HepG2 (cell line): ENCODE results near the gene MRPL57. TPM values are rescaled to one million over a fixed set of nuclear protein-coding genes. Genes with fewer than 3 reads are reported as not detected.

Experiments
- EEA1 ChIP-seq: sonication (generic); formaldehyde crosslinking; IDR thresholded peaks from 2 replicates; pipeline ENCODE4 v1.5.1; 2020; ENCODE audit warnings: mild to moderate bottlenecking, missing genetic modification reagents, borderline replicate concordance
- GATAD2A ChIP-seq: IDR thresholded peaks from 2 replicates; pipeline ENCODE4 v1.6.1; 2016
- HOXD1 ChIP-seq: sonication (generic); formaldehyde crosslinking; IDR thresholded peaks from 2 replicates; pipeline ENCODE4 v1.5.0; 2020; ENCODE audit warnings: missing genetic modification reagents
- KDM3A ChIP-seq: IDR thresholded peaks from 2 replicates; pipeline ENCODE4 v1.6.1; 2018; ENCODE audit warnings: low read depth, missing compliant biosample characterization
- NFYC ChIP-seq: IDR thresholded peaks from 2 replicates; pipeline ENCODE4 v1.6.1; 2016; ENCODE audit warnings: missing genetic modification reagents, missing compliant biosample characterization
- POLR2A ChIP-seq, 2 experiments: IDR thresholded peaks; 2 replicates each; pipeline ENCODE4 v1.6.1; 2011; ENCODE audit warnings: low read depth in 2 of 2, low read length in 2 of 2, mild to moderate bottlenecking in 1 of 2, moderate library complexity in 1 of 2; ENCODE audit not compliant: insufficient read depth in 1 of 2
- RAD21 ChIP-seq: fragments of 450-650 bp; formaldehyde crosslinking; IDR thresholded peaks from 2 replicates; pipeline ENCODE4 v1.5.0; 2020; ENCODE audit warnings: mild to moderate bottlenecking
- SIN3B ChIP-seq: fragments of 150-350 bp; IDR thresholded peaks from 2 replicates; pipeline ENCODE4 v1.6.1; 2014; ENCODE audit warnings: low read length
- SMAD9 ChIP-seq: sonication (generic); formaldehyde crosslinking; IDR thresholded peaks from 2 replicates; pipeline ENCODE4 v1.5.1; 2020; ENCODE audit warnings: mild to moderate bottlenecking, missing genetic modification reagents
- TMF1 ChIP-seq: sonication (generic); formaldehyde crosslinking; IDR thresholded peaks from 2 replicates; pipeline ENCODE4 v1.8.1; 2022; ENCODE audit warnings: low read depth, missing genetic modification reagents
- YY1 ChIP-seq: IDR thresholded peaks from 2 replicates; pipeline ENCODE4 v1.6.1; 2011; ENCODE audit warnings: low read length, low read depth, moderate library complexity, mild to moderate bottlenecking; ENCODE audit not compliant: insufficient read depth, insufficient replicate concordance
- ZNF256 ChIP-seq: sonication (generic); formaldehyde crosslinking; conservative IDR thresholded peaks from 2 replicates; pipeline ENCODE4 v1.4.0; 2020; ENCODE audit warnings: missing genetic modification reagents
- ZNF501 ChIP-seq: sonication (generic); formaldehyde crosslinking; IDR thresholded peaks from 2 replicates; pipeline ENCODE4 v1.5.1; 2020; ENCODE audit warnings: mild to moderate bottlenecking, moderate library complexity, missing genetic modification reagents
- ZNF567 ChIP-seq: sonication (generic); formaldehyde crosslinking; IDR thresholded peaks from 2 replicates; pipeline ENCODE4 v1.8.1; 2023; ENCODE audit warnings: mild to moderate bottlenecking, missing genetic modification reagents, borderline replicate concordance
- ZNF724P ChIP-seq: sonication (generic); formaldehyde crosslinking; IDR thresholded peaks from 2 replicates; pipeline ENCODE4 v1.8.0; 2022; ENCODE audit warnings: missing genetic modification reagents, borderline replicate concordance
- ZNF737 ChIP-seq: sonication (generic); formaldehyde crosslinking; IDR thresholded peaks from 2 replicates; pipeline ENCODE4 v1.5.0; 2020; ENCODE audit warnings: missing genetic modification reagents, mild to moderate bottlenecking, borderline replicate concordance
- ZNF766 ChIP-seq: sonication (generic); formaldehyde crosslinking; IDR thresholded peaks from 2 replicates; pipeline ENCODE4 v1.5.0; 2020; ENCODE audit warnings: missing genetic modification reagents, borderline replicate concordance
- ZSCAN31 ChIP-seq: sonication (generic); formaldehyde crosslinking; IDR thresholded peaks from 2 replicates; pipeline ENCODE4 v1.5.0; 2020; ENCODE audit warnings: low read depth, mild to moderate bottlenecking, missing genetic modification reagents
- polyA plus RNA-seq, 8 experiments: library from polyadenylated mRNA; depleted of rRNA in 3 of 8; stranded (reverse) in 7 of 8; unstranded in 1 of 8; fragments of >200 nt; fragmentation: Illumina TruSeq in 4 of 8; extraction: Trizol in 4 of 8; gene quantifications; 2 replicates each; pipeline versions ENCODE4 v1.2.1 to v1.2.3, GENCODE V29; 2011 to 2016; ENCODE audit warnings: low read depth in 4 of 8, missing spikeins in 1 of 8, mixed read lengths in 1 of 8; ENCODE audit not compliant: insufficient read depth in 1 of 8
- total RNA-seq, 5 experiments: library from RNA; depleted of rRNA; stranded (reverse); fragments of >200 nt; fragmentation: Illumina TruSeq; extraction: Trizol; gene quantifications; 2 replicates each; pipeline ENCODE4 v1.2.3, GENCODE V29; 2016; ENCODE audit warnings: low read depth in 1 of 5
- TF ChIP-seq, protein P1 (sequence below): sonication (generic); formaldehyde crosslinking; IDR thresholded peaks from 2 replicates; pipeline ENCODE4 v1.5.1; 2020; ENCODE audit warnings: missing genetic modification reagents, mild to moderate bottlenecking, borderline replicate concordance
- TF ChIP-seq, protein P2 (sequence below): IDR thresholded peaks from 2 replicates; pipeline ENCODE4 v1.6.1; 2016
- TF ChIP-seq, protein P3 (sequence below): IDR thresholded peaks from 2 replicates; pipeline ENCODE4 v1.6.1; 2016
- TF ChIP-seq, protein P4 (sequence below): sonication (generic); formaldehyde crosslinking; IDR thresholded peaks from 2 replicates; pipeline ENCODE4 v1.4.0; 2020; ENCODE audit warnings: missing genetic modification reagents, low read depth, mild to moderate bottlenecking, borderline replicate concordance
- TF ChIP-seq, protein P5 (sequence below): sonication (generic); formaldehyde crosslinking; conservative IDR thresholded peaks from 2 replicates; pipeline ENCODE4 v1.4.0; 2020; ENCODE audit warnings: missing genetic modification reagents

Gene MRPL57
- total and polyA plus RNA-seq, 2 of the 13 experiments (the other 11 are each of a cell fraction or from before 2014, with no cell fraction given), result 19.5 to 35.2 TPM

DNA sequence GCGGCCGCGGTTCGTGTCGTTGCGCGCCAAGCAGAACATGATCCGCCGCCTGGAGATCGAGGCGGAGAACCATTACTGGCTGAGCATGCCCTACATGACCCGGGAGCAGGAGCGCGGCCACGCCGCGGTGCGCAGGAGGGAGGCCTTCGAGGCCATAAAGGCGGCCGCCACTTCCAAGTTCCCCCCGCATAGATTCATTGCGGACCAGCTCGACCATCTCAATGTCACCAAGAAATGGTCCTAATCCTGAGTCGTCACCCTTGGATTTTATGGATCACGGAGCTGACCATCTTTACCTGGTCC is 475 bp downstream of the MRPL57 start (continued):
- TF ChIP-seq, protein P1, sequence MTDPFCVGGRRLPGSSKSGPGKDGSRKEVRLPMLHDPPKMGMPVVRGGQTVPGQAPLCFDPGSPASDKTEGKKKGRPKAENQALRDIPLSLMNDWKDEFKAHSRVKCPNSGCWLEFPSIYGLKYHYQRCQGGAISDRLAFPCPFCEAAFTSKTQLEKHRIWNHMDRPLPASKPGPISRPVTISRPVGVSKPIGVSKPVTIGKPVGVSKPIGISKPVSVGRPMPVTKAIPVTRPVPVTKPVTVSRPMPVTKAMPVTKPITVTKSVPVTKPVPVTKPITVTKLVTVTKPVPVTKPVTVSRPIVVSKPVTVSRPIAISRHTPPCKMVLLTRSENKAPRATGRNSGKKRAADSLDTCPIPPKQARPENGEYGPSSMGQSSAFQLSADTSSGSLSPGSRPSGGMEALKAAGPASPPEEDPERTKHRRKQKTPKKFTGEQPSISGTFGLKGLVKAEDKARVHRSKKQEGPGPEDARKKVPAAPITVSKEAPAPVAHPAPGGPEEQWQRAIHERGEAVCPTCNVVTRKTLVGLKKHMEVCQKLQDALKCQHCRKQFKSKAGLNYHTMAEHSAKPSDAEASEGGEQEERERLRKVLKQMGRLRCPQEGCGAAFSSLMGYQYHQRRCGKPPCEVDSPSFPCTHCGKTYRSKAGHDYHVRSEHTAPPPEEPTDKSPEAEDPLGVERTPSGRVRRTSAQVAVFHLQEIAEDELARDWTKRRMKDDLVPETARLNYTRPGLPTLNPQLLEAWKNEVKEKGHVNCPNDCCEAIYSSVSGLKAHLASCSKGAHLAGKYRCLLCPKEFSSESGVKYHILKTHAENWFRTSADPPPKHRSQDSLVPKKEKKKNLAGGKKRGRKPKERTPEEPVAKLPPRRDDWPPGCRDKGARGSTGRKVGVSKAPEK (CRISPR knock-in tag), result peak; percentile 91
- no peak; the same call in 1 of the 2 replicates for TF ChIP-seq NFYC (CRISPR knock-in tag)
- TF ChIP-seq POLR2A (IDR thresholded peaks at IDR 0.05; ENCODE audit: insufficient read depth in 1 of 2, low read depth in 2 of 2, low read length in 2 of 2), result no peak
- TF ChIP-seq SMAD9 (CRISPR knock-in tag), result no peak
- TF ChIP-seq, protein P2, sequence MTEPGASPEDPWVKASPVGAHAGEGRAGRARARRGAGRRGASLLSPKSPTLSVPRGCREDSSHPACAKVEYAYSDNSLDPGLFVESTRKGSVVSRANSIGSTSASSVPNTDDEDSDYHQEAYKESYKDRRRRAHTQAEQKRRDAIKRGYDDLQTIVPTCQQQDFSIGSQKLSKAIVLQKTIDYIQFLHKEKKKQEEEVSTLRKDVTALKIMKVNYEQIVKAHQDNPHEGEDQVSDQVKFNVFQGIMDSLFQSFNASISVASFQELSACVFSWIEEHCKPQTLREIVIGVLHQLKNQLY, result no peak
- TF ChIP-seq ZNF724P (CRISPR knock-in tag), result no peak; the same call in 1 of the 2 replicates
- TF ChIP-seq YY1, result no peak
- no peak for TF ChIP-seq ZNF766 (CRISPR knock-in tag)
- peak; percentile 0; the same call in 1 of the 2 replicates for TF ChIP-seq ZSCAN31 (CRISPR knock-in tag)
- TF ChIP-seq GATAD2A (CRISPR knock-in tag), result no peak
- TF ChIP-seq, protein P3, sequence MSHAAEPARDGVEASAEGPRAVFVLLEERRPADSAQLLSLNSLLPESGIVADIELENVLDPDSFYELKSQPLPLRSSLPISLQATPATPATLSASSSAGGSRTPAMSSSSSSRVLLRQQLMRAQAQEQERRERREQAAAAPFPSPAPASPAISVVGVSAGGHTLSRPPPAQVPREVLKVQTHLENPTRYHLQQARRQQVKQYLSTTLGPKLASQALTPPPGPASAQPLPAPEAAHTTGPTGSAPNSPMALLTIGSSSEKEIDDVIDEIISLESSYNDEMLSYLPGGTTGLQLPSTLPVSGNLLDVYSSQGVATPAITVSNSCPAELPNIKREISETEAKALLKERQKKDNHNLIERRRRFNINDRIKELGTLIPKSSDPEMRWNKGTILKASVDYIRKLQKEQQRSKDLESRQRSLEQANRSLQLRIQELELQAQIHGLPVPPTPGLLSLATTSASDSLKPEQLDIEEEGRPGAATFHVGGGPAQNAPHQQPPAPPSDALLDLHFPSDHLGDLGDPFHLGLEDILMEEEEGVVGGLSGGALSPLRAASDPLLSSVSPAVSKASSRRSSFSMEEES (CRISPR knock-in tag), result 0 out of 2 replicates have a peak, but pooled peaks have one; percentile 9
- no peak for TF ChIP-seq ZNF501
- TF ChIP-seq ZNF737 (CRISPR knock-in tag), result 0 out of 2 replicates have a peak, but pooled peaks have one; percentile 62
- TF ChIP-seq HOXD1 (CRISPR knock-in tag), result no peak
- no peak for TF ChIP-seq TMF1 (CRISPR knock-in tag)
- no peak for TF ChIP-seq SIN3B
- TF ChIP-seq, protein P4, sequence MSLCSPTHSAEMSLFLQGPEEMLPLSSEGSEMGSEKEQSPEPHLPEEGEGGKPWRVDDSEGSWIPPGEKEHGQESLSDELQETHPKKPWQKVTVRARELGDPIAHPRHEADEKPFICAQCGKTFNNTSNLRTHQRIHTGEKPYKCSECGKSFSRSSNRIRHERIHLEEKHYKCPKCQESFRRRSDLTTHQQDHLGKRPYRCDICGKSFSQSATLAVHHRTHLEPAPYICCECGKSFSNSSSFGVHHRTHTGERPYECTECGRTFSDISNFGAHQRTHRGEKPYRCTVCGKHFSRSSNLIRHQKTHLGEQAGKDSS (CRISPR knock-in tag), result no peak
- TF ChIP-seq, protein P5, sequence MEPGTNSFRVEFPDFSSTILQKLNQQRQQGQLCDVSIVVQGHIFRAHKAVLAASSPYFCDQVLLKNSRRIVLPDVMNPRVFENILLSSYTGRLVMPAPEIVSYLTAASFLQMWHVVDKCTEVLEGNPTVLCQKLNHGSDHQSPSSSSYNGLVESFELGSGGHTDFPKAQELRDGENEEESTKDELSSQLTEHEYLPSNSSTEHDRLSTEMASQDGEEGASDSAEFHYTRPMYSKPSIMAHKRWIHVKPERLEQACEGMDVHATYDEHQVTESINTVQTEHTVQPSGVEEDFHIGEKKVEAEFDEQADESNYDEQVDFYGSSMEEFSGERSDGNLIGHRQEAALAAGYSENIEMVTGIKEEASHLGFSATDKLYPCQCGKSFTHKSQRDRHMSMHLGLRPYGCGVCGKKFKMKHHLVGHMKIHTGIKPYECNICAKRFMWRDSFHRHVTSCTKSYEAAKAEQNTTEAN (CRISPR knock-in tag), result peak; percentile 39; the same call in 1 of the 2 replicates
- peak; percentile 3; the same call in 1 of the 2 replicates for TF ChIP-seq RAD21 (CRISPR knock-in tag)
- no peak for TF ChIP-seq ZNF567
- TF ChIP-seq ZNF256 (CRISPR knock-in tag), result no peak
- no peak; the same call in 1 of the 2 replicates for TF ChIP-seq KDM3A (CRISPR knock-in tag)
- peak; percentile 16; the same call in 1 of the 2 replicates for TF ChIP-seq EEA1 (CRISPR knock-in tag)
